ENCODE measurements around the gene KRT71. TPM values are rescaled to one million over a fixed set of nuclear protein-coding genes. Genes with fewer than 3 reads are reported as not detected.

KRT71 gene
- total RNA-seq, 4 donors from 2014 or later, result not detected

- no peaks in the 10 kb centered on the region for H3K36me3 ChIP-seq
- no peak for DNase-seq
- no peak overlapping the region for H3K27ac ChIP-seq
- no peaks in the 10 kb centered on the region for H3K9me3 ChIP-seq
- 86 to 88% methylated on average over 4 of the region's 4 CpGs for WGBS, 2 donors
- peaks cover 9 to 23% of the 10 kb centered on the region in 2 donors for H3K4me1 ChIP-seq
- intact Hi-C loops (cut with DNase I), result no loop called here
- H3K27me3 ChIP-seq, result no peaks in the 10 kb centered on the region
- TF ChIP-seq, protein P1, sequence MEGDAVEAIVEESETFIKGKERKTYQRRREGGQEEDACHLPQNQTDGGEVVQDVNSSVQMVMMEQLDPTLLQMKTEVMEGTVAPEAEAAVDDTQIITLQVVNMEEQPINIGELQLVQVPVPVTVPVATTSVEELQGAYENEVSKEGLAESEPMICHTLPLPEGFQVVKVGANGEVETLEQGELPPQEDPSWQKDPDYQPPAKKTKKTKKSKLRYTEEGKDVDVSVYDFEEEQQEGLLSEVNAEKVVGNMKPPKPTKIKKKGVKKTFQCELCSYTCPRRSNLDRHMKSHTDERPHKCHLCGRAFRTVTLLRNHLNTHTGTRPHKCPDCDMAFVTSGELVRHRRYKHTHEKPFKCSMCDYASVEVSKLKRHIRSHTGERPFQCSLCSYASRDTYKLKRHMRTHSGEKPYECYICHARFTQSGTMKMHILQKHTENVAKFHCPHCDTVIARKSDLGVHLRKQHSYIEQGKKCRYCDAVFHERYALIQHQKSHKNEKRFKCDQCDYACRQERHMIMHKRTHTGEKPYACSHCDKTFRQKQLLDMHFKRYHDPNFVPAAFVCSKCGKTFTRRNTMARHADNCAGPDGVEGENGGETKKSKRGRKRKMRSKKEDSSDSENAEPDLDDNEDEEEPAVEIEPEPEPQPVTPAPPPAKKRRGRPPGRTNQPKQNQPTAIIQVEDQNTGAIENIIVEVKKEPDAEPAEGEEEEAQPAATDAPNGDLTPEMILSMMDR (IDR thresholded peaks at IDR 0.05), result no peak
- TF ChIP-seq POLR2A (IDR thresholded peaks at IDR 0.05), result no peak
- H3K4me3 ChIP-seq (replicated peaks in 1 of 3), result no peak overlapping the region
Observed at GRCh38 chr12:52559979-52560378, 7.0 kb upstream of the KRT71 start.

- intact Hi-C loops (cut with DNase I), result no loop called here
- H3K4me3 ChIP-seq (replicated peaks in 1 of 3), result no peak overlapping the region
- 84 to 90% methylated on average over 8 of the region's 8 CpGs for WGBS, 2 donors
- H3K27ac ChIP-seq, result no peak overlapping the region
- TF ChIP-seq, protein P1 (IDR thresholded peaks at IDR 0.05), result no peak
- TF ChIP-seq POLR2A (IDR thresholded peaks at IDR 0.05), result no peak
- no peaks in the 10 kb centered on the region for H3K27me3 ChIP-seq
- no peaks in the 10 kb centered on the region for H3K36me3 ChIP-seq
- peaks cover 6 to 14% of the 10 kb centered on the region in 2 donors for H3K4me1 ChIP-seq
- no peaks in the 10 kb centered on the region for H3K9me3 ChIP-seq
- DNase-seq, result no peak
Observed at GRCh38 chr12:52558781-52559445, 6.0 kb upstream of the KRT71 start.

DNA sequence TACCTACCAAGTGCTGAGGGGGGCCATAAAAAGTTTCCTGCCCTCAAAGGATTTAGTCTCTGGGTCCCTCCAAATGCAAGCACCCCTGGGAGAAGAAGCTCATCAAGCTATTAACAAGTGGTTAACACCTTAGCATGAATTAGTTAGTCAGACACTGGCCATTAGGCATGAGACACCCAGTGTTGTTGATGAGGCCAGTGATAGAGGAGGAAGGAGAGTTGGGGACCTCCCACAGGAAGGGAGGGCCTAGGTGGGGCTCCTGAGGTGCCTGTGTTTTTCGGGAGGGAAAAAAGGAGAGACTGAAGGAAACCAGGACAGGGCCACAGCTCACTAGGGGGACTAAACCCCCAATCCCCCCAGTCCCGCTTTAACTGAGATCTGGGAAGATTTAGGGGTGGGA, 4.5 kb upstream of the KRT71 start:
- no peak for DNase-seq
- intact Hi-C loops (cut with DNase I), result no loop called here
- no peak for TF ChIP-seq POLR2A (IDR thresholded peaks at IDR 0.05)
- TF ChIP-seq, protein P1 (IDR thresholded peaks at IDR 0.05), result no peak
- Histone ChIP-seq H3K36me3 (no peaks in the 10 kb centered on the region), H3K4me3 (replicated peaks in 1 of 3) (no peak overlapping the region), H3K27me3 (no peaks in the 10 kb centered on the region), H3K9me3 (no peaks in the 10 kb centered on the region), H3K27ac (no peak overlapping the region), H3K4me1 (peaks cover 5 to 21% of the 10 kb centered on the region in 2 donors)
- 58 to 76% methylated on average over 2 of the region's 2 CpGs for WGBS, 2 donors

DNA sequence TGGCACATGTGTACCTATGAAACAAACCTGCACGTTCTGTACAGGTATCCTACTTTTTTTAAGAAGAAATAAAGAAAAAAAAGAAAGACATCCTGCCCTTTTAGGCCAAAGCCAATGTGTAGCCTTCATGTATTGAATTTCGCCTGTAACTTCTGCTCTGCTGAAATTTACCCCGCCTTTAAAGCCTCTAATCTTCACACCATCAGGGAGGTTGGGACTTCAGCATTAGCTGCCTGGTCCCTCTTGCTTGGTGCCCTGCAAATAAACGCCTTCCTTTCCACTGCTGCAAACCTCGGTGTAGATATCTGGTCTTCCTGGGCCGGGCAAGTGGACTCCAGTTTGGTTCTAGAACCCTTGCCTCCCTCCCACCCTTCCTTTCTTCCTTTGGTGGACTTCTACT, 2.6 kb upstream of the KRT71 start:
- intact Hi-C loops (cut with DNase I), result no loop called here

GRCh38 chr12:52552055-52552454, 890 bp downstream of the KRT71 start:
- TF ChIP-seq POLR2A (IDR thresholded peaks at IDR 0.05), result no peak
- TF ChIP-seq, protein P1 (IDR thresholded peaks at IDR 0.05), result no peak
- peaks cover 6 to 19% of the 10 kb centered on the region in 2 donors for H3K4me1 ChIP-seq
- peak; percentile 88 to 91 for DNase-seq
- no peaks in the 10 kb centered on the region for H3K36me3 ChIP-seq
- H3K27me3 ChIP-seq, result no peaks in the 10 kb centered on the region
- H3K9me3 ChIP-seq, result no peaks in the 10 kb centered on the region
- H3K27ac ChIP-seq, result no peak overlapping the region
- 17 to 42% methylated on average over 3 to 5 of the region's 5 CpGs for WGBS, 2 donors
- intact Hi-C loops (cut with DNase I), result no loop called here
- H3K4me3 ChIP-seq (replicated peaks in 1 of 3), result no peak overlapping the region

More for the DNA sequence above, 2.6 kb upstream of the KRT71 start:
- H3K27me3 ChIP-seq, result no peaks in the 10 kb centered on the region
- TF ChIP-seq, protein P1 (IDR thresholded peaks at IDR 0.05), result no peak
- no peak for TF ChIP-seq POLR2A (IDR thresholded peaks at IDR 0.05)
- no peak overlapping the region for H3K27ac ChIP-seq
- H3K4me1 ChIP-seq, result peaks cover 6 to 19% of the 10 kb centered on the region in 2 donors
- WGBS, 2 donors, result 85 to 86% methylated on average over 6 of the region's 6 CpGs
- H3K9me3 ChIP-seq, result no peaks in the 10 kb centered on the region
- DNase-seq, result no peak
- H3K36me3 ChIP-seq, result no peaks in the 10 kb centered on the region
- no peak overlapping the region for H3K4me3 ChIP-seq (replicated peaks in 1 of 3)
